Lung microvascular endothelial cell (primary cell): Measurements from ENCODE around the gene SPNS3. TPM values are rescaled to one million over a fixed set of nuclear protein-coding genes. Genes with fewer than 3 reads are reported as not detected.
A peak's percentile ranks its signal among the peaks of the same experiment; 100 is the strongest.

Source experiments
- DNase-seq, 2 donors: peaks; one replicate each; pipeline versions ENCODE4 v3.0.0 to v3.0.0-alpha.2; 2010; ENCODE audit warnings: low read depth in 2 of 2
- total RNA-seq: library from RNA; depleted of rRNA; stranded (reverse); fragments of >200 nt; gene quantifications from 2 replicates; pipeline ENCODE4 v1.2.1, GENCODE V29; 2014

SPNS3 gene
- total RNA-seq, 1 donor from 2014 or later: 0.40 TPM

DNA sequence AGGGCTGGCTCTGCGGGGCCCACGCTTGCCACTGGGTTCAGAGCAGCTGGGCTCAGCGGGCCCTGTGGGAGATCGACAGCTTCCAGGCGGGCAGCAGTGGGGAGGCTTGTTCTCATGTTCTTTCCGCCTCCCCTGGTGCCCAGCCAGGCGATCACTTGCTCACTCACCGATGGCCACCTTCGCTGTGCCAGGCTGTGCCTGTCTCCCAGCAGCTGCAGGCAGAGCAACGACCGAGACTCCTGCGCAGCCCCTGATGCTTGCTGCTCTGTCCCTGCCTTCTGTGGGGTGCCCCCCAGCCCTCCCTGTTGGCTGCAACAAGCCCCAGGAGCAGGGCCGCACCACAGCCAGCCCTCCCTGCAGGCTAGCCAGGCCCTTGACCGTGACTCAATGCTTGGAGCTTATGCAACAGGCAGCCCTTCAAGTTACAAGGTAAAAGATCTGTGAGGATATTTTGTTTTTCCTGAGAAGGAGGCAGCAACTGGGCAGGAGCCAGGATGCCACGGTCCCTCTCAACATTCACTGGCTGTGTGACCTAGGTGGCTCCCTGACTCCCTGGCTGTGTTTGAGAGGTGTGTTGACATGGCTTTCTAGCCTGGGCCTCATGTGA, 55.4 kb downstream of the SPNS3 start:
- no peak for DNase-seq

DNA sequence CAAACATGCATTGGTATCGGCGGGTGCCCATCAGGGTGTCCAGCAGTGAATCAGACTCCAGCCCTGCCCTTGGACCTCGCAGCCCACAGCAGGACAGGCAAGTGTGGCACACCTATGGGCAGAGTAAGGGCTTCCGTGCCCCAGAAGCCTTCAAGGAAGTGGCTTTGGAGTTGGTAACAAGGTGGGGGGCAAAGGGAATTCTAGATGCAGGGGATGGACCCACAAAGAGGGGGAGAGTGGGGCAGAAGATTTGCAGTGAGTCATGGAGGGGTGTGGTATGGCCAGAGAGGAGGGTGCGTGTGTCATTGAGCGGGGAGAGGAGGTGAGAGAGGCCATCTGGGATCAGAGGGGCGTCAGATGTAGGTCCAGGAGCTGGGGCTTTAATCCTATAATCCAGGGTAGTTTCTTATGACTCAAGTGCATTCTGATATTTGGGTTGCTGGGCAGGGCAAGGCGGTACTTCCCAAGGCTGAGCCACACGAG, 56.4 kb downstream of the SPNS3 start:
- no peak for DNase-seq

DNA sequence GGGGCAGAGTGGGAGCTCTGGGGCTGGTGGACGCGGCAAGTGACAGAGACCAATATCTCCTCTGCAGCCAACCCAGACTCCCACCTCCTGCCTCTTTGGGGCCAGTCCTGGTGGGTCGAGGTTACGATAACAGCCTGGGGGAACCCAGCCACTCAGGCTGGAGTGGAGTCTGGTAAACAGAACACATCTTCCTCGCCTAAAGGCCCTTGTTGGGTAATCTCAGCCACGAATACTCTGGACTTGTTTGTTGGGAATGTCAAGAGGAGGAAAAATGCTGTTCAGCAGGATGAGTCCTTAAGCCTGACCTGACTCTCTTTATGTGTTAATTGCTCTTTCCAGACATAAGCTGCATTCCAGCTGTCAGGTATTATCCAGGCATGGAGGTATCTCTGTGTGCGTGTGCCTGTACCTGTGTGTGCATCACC, 56.9 kb downstream of the SPNS3 start:
- no peak for DNase-seq

DNA sequence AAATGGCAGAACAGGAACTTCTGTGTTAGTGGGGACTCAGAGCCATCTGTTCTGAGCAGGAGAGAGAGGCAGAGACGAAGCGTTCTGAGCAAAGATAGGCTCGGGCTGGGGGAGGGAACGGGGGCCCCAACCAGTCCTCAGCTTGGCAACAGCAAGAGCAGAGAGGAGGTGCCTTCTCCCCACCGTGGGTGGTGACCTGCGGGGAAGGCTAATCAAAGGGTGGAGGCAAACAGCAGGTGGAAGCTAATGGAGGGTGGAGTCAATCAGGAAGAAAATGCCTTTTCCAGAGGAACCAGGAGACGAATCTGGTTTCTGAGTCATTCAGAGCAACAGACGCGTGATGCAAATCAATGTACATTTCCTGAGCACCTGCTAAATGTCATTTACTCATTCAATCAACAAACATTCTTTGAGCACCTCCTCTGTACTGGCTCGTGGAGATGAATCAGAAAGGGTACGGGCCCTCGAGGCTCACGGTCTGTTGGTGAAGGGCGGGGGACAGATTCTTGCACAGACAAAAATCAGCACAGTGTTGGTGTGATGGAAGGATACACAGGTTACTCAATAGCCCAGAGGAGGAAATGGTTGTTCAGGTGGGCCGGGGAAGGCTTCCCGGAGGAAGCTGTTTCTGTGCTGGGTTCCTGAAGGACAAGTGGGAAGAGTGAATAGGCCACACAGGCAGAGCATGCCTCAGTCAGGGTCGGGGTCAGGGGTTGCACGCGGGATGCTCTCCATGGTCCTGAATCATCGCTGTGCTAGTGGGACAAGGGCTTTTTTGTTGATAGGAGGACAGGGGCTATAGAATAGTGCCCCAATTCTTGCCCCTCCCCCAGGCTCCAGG, 59.2 kb downstream of the SPNS3 start:
- peak; percentile 61 to 79 for DNase-seq

DNA sequence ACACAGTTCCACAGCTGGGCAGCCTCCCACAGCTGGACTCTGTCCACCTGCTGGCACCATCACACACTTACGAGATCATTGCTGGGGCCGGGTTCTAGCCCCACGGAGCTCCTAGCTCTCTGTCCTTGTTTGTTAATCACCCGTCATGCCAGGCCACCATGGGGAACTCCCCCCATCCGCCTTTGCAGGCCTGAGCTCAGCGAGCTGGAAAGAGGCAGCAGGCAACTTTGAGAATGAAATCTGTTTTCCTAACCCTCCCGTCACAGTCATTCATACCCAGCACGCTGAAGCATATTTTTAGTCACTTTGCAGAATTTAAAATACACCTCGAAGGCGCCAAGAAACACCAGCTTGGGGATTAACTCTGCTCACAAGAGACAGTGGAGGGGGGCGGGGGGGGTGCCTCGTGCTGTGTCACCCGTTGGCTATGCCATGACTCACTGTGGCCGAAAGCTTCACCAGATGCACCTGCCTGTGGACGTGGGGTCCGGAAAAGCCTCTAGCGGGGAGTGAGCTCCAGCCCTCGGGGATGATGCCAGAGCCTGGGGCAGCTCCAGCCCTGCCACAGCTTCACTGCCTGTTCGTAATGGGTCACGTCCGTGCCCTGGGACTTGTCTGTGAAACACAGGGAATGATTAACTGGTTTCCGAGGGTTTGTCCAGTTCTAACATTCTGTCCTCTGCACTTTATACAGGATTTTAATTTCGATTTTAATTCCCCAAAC, 63.5 kb downstream of the SPNS3 start:
- DNase-seq: peak in 1 of 2 donors; percentile 50

DNA sequence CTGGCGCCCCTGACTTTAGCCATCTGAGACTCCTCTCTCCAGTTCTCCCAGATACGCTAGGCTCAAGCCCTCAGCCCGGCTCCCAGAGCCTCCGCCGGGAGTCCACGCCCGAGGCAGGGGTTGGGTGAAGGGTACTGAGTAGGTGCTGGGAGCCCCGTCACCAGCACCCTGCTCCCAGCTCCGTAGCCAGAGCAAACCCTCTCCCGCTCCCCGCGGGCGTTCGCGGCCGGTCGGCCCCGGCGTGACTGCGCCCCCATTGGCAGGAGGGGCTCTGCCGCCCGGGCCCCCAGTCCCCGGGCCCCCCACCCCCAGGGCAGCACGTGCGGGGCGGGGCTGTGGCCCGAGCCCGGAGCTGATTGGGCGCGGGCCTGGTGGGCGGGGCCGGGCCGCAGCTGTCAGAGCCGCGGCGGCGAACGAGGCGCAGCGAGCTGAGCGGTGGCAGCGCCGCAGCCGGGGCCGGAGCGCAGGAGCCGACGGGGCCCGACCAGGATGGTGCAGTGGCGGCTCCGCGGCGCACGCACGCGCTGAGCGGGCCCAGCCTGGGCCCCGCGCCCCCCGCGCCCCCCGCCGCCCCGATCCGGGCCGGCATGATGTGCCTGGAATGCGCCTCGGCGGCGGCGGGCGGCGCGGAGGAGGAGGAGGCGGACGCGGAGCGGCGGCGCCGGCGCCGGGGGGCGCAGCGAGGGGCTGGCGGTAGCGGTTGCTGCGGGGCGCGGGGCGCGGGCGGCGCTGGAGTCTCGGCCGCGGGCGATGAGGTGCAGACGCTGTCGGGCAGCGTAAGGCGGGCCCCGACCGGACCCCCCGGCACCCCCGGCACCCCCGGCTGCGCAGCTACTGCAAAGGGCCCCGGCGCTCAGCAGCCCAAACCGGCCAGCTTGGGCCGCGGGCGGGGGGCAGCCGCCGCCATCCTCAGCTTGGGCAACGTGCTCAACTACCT, 65.0 kb downstream of the SPNS3 start, which contains the start of gene SPNS2:
Gene SPNS2, plus strand, starts transcription at position 421 of the 937 bp plus-strand sequence. Its CDS starts 167 bp downstream, at position 588.
- peak; percentile 66 to 87 for DNase-seq

DNA sequence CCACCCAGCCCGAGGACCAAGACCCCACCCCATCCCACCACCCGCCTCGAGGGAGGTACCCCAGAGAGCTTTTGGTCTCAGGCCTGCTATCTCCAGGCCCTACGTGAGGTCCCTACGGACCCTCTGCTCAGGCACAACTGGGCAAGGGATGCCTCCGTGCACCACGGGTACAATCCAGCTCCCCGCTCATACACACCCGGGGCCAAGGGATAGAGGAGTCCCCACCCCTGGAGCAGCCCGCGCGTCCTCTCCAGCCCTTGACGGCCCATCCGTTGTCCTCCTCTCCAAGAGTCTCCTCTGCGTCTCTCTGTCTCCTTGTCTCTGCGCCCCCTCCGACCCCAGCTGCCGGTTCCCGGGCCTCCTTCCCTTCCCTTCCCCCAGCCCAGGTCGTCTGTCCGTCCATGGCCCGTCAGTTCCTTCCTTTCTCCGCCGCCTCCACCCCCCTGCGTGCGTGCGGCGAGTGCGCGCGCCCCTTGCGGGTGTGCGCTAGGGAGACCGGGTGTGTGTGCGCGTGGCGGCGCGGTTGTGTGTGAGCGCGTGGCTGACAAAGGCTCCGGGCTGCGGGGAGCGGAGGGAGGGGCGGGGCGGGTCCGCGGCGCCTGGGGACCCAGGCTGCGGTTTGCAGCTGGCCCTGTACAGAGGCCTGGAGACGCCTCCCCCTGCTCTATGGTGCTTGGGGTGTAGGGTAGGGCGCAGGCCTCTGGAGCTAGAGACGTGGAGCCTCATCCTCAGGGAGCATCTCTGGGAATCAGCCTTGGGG, 65.9 kb downstream of the SPNS3 start:
- peak; percentile 41 to 86 for DNase-seq

DNA sequence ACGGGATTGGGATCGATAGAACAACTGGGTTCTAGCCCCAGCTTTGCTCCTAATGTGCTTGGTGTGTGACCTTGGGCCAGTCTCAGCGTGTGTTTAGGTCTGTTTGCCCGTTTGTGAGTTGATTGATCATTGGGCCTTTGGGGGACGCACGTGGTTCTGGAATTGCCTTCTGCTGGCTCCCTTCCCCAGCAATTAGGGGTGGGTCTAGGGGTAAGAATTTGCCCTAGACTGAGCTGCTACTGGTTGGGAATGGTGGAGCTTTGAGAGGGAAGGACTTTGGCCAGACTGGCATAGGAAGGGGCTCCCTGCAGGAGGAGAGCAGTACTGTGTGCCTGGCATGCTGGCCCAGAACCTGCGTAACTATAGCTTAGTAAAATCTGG, 66.4 kb downstream of the SPNS3 start:
- peak in 1 of 2 donors; percentile 57 for DNase-seq

DNA sequence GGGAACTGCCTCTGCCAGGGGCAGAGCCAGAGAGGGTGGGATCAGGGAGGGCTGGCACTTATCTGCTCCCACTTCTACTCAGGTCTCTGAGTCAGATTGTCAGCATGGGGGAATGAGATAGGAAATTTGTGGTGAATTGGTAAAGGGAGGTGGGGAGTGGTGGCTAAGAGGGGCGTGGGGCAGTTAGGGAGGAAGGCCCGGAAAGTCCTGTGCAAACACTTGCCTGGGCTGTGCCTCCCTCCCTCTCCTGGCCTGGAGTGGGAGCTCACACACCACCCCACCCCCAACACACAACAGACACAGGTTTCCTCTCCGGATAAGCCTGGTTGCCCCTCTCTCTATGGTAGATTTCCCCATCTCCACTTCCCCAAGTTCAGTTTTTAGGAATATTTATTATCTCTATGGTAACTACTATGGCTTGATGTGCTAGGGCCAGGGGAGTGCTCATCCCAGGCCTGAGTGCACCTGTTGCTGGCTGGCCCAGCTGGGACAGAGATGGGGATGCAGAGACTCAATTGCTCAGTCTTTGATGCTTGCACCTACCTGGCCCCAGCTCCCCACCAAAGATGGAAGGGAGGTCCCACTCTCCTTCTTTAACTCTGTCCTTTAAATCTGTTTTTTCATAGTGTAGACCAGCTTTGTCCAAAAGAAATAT, 67.7 kb downstream of the SPNS3 start:
- DNase-seq: peak; percentile 32 to 99

DNA sequence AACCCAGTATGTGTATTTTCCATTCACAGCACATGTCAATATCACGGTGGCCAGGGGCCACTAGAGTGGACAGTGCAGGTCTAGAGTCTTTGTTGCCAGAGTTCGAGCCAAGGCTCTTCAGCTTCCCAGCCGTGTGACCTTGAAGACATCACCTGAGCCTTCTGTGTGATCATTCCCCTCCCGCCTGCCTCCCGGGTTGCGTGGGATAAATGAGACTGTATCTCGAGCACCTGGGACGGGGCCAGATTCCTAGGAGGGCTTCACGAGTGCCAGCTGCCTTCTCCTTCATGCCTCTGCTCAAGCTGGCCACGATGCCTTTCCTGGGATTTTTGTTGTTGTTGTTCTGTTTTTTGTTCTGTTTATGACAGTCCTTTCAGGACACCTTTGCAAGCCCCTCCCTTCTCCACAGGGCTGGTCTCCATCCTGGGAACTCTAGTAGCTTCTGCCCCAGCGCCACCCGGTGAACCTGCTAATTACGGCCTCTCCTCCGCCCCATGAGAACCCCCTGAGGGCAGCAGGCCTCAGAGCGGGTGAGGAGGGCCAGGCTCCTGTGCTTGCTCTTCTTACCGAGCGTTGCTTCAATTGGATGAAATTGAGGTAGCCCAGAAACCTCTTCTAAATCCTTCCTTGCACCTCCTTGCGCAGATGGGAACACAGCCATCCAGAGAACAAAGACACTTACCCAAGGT, 68.9 kb downstream of the SPNS3 start:
- no peak for DNase-seq

DNA sequence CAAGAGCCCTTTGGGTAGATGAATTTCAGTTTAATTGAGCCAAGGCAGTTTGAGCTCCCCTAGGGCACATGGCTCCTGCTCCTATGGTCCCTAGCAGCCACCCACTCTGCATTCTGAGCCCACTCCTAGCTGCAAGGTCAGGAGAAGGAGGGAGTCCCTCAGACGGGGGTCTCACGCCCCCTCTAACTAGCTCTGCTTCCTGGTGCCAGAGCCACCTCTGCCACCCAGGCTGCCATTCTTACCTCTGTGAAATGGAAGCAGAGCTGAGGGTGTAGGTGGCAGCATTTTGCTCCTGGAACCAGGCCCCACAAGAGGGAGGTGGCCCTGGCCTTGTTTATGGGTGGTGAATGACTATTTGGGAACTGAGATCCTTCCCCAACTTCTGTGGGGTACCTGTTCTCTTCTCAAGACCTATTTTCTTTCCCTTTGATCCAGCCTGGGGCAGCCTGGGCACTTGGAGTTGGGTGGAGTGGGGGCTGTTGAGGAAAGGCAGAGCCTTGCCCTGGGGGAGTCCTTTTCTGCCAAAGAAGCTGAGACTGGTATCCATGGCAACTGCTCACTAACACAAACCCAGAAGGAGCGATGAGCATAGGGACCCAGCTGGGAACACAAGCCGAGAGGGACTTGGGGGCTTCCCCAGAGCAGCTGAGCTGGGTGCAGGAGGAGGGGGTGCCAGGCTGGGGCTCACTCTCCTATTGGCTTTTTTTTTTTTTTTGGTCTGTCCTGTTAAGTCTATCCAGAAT, 69.7 kb downstream of the SPNS3 start:
- DNase-seq: no peak

DNA sequence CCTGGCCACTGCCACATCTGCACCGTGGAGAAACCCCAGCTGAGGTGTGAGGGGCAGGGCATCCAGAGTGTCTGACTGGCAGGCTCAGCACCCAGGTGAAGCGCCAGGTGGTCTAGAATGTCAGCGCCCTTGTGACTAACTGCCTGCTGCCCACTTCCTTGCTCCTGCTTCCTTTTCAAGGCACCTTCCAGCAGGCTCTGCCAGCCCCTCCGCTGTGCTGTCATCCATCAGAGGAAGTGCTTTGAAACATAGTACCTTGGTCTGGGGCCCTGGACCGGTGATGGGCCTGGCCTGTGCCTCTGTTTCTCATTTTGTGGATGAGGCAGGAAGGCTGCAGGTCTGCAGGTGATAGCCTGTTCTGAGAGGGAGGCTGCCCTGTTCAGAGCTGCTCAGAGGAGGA, 70.4 kb downstream of the SPNS3 start:
- DNase-seq: no peak

DNA sequence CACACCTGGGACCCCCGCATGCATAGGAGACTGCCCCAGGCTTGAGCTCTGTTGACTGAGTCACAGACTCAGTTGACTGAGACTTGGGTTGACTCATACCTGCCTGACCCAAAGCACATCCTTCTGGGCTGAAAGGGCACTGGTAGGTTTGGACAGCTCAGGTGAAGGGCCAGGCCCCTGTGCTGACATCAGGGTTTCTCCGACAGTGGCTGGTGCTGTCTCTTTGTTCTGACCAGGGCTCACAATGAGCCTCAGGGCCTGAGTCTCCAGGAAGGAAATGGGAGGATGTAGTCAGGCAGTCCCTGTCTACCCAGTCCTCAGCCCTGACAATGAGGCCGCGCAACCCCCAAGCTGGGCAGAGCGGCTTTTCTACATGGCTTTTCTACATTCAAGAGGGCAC, 71.4 kb downstream of the SPNS3 start:
- DNase-seq: peak; percentile 33 to 65

DNA sequence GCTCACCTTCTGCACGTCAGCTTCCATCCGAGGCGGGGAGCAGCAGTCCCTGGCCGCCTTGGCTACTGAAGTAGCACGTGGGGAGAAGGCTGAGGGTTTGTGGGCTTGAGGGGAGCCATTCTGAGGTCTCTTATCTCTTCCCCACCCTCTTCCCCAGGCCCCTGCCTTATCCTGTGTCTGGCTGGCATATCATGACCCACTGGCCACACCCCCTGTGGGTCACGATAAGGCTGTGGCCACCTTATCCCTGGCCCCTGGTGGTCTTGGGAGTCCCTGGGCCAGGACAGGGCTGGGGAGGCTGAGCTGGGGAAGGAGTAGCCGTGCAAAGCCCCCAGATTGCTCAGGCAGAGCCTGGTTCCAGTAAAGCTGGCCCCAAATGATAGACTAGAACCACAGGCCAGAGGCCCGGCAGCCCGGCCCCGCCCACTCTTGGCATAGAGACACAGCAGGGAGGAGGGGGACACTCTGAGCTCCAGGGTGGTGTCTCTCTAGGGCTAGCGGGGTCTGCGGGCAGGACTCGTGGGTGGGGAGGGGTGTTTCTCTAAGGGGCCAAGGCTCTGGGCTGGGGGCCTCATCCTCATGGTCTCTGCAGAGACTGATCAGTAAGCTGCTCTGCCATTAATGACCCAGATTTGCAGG, 72.6 kb downstream of the SPNS3 start:
- no peak for DNase-seq

DNA sequence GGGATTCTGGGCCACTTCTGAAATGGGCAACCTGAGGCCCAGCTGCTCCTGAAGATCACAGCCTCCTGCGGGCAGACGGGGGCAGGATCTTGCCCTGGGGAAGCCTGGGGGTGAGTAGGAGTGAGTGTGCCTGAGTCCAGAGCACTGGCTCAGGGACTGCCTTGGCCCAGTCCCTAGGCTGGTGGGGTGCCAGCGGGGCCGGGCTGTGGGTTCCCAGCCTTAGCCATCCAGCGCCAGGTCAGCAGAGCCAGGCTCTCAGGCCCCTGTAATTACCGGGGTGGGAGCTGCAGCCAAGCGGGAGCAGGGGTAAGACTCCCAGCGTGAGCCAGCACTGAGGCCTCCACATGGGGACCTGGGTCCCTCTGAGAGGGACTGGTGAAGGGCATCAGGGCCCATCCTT, 73.2 kb downstream of the SPNS3 start:
- no peak for DNase-seq

DNA sequence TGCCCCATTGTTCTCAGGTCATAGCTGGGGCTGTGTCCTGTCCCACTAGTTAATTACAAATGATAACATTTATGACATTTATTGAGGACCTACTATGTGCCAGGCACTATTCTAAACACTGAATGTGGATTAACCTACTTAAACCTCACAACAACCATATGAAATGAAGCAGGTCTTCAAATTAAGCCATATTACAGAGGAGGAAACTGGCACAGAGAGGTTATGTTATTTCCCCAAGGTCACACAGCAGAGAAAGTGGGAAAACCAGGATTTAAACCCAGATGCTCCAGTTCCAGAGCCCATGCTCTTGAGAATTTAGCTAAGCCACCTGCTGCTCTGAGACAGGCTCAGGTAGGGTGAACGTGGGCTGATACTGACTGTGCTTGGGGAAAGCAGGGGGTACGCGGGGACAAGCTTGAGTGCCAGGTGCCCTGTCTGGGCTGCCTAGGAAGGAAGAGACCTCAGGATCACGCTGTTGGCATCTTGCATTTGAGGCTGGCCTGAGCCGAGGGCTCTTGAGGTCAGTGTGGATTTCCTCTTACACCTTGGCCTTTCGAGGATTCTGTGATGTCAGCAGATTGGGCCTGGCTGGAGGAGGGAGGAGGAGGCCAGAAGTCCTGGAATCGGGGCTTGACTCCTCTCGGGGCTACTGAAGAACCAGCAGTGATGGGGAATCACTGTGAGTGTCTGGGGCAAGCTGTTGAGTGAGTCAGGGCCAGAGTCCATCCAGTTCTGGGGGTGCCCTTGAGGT, 73.8 kb downstream of the SPNS3 start:
- DNase-seq: no peak

DNA sequence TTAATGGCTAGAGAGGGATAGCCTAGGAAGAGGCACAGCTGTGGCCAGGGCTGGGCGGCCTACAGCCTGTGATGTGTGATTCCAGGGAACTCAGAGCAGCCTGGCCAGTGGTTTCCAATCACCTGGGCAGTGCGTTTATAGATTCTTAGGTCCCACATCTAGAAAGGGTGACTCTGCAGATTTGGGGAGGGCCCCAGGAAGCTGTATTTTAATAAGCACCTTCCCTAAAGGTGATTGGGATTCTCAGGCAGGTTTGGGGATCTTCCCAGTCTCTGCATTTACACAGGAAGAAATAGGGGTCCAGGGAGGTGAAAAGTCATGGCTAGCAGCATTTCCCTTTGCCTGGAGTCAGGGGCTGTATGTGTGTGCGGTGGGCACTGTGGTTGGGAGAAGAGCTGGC, 74.5 kb downstream of the SPNS3 start:
- no peak for DNase-seq
